PFSK-1 (cell line): ENCODE results near the gene CCL13.

Source experiments
- POLR2AphosphoS5 ChIP-seq: IDR thresholded peaks from 2 replicates; pipeline ENCODE4 v1.6.1; 2012; ENCODE audit warnings: low read depth, mild to moderate bottlenecking, control low read depth, low read length, moderate library complexity
- SIN3A ChIP-seq: IDR thresholded peaks from 2 replicates; pipeline ENCODE4 v1.6.1; 2012; ENCODE audit warnings: mild to moderate bottlenecking, low read length, moderate library complexity, borderline replicate concordance; ENCODE audit not compliant: insufficient read depth
- TAF1 ChIP-seq: IDR thresholded peaks from 2 replicates; pipeline ENCODE4 v1.6.1; 2012; ENCODE audit warnings: low read length, control low read depth, borderline replicate concordance; ENCODE audit not compliant: insufficient read depth
- TF ChIP-seq, protein P1 (sequence below), 2 experiments: IDR thresholded peaks; 2 replicates each; pipeline versions ENCODE4 v1.6.1 to v1.8.0; 2011 to 2012; ENCODE audit warnings: low read depth in 2 of 2, low read length in 2 of 2, control low read depth in 1 of 2, inconsistent platforms in 1 of 2, mild to moderate bottlenecking in 1 of 2, moderate library complexity in 1 of 2; ENCODE audit not compliant: insufficient read depth in 1 of 2

DNA sequence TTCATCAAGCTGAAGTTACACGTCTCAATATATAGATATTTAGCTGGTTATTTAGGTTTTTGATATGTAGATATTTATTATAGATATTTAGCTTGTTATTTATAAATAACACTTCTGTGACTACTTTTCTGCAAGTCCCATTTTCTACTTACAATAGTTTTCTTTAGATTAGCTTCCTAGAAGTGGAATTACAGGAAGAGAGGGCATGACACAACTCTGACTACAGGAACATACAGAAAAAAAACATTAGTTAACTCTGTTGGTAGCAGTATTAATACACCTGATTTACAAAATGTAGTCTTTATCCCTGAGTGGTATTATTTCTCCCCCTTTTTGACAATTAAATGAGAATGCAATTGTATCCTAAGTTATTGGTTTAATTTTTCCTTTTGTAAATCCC is 28.0 kb downstream of the CCL13 start:
- TF ChIP-seq POLR2AphosphoS5: no peak
- no peak for TF ChIP-seq SIN3A
- TF ChIP-seq, protein P1, sequence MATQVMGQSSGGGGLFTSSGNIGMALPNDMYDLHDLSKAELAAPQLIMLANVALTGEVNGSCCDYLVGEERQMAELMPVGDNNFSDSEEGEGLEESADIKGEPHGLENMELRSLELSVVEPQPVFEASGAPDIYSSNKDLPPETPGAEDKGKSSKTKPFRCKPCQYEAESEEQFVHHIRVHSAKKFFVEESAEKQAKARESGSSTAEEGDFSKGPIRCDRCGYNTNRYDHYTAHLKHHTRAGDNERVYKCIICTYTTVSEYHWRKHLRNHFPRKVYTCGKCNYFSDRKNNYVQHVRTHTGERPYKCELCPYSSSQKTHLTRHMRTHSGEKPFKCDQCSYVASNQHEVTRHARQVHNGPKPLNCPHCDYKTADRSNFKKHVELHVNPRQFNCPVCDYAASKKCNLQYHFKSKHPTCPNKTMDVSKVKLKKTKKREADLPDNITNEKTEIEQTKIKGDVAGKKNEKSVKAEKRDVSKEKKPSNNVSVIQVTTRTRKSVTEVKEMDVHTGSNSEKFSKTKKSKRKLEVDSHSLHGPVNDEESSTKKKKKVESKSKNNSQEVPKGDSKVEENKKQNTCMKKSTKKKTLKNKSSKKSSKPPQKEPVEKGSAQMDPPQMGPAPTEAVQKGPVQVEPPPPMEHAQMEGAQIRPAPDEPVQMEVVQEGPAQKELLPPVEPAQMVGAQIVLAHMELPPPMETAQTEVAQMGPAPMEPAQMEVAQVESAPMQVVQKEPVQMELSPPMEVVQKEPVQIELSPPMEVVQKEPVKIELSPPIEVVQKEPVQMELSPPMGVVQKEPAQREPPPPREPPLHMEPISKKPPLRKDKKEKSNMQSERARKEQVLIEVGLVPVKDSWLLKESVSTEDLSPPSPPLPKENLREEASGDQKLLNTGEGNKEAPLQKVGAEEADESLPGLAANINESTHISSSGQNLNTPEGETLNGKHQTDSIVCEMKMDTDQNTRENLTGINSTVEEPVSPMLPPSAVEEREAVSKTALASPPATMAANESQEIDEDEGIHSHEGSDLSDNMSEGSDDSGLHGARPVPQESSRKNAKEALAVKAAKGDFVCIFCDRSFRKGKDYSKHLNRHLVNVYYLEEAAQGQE (IDR thresholded peaks at IDR 0.05; ENCODE audit: insufficient read depth in 1 of 2, low read depth in 2 of 2, low read length in 2 of 2): no peak
- TF ChIP-seq TAF1: no peak
